Smooth muscle cell (in vitro differentiated cells): ENCODE results near the gene SLC3A2. TPM values are rescaled to one million over a fixed set of nuclear protein-coding genes. Genes with fewer than 3 reads are reported as not detected.

Experiments
- DNase-seq: peaks from one replicate; lab custom pipeline; 2025; ENCODE audit not compliant: unreplicated experiment; lab: John Stamatoyannopoulos, UW
- H2AFZ ChIP-seq: fragments of 200-600 bp; sonication (generic); 2 replicates; pipeline ENCODE4 v1.6.0; 2016; ENCODE audit warnings: antibody characterized with exemption, low read depth, mild to moderate bottlenecking
- H3F3A ChIP-seq: fragments of 200-600 bp; sonication (generic); 2 replicates; pipeline ENCODE4 v1.6.0; 2017; ENCODE audit warnings: antibody characterized with exemption, low read depth
- H3K27ac ChIP-seq: fragments of 200-600 bp; sonication (generic); 2 replicates; pipeline ENCODE4 v1.5.1; 2016; ENCODE audit warnings: low read depth, mild to moderate bottlenecking
- H3K27me3 ChIP-seq: fragments of 200-600 bp; sonication (generic); 2 replicates; pipeline ENCODE4 v1.6.1; 2016; ENCODE audit warnings: low read depth, mild to moderate bottlenecking
- H3K36me3 ChIP-seq: fragments of 200-600 bp; sonication (generic); 2 replicates; pipeline ENCODE4 v1.5.1; 2016; ENCODE audit warnings: low read depth
- H3K4me1 ChIP-seq: fragments of 200-600 bp; sonication (generic); 2 replicates; pipeline ENCODE4 v1.5.1; 2016; ENCODE audit warnings: low read depth
- H3K4me2 ChIP-seq: fragments of 200-600 bp; sonication (generic); 2 replicates; pipeline ENCODE4 v1.6.0; 2016; ENCODE audit warnings: mild to moderate bottlenecking
- H3K4me3 ChIP-seq: fragments of 200-600 bp; sonication (generic); 2 replicates; pipeline ENCODE4 v1.5.1; 2016; ENCODE audit warnings: mild to moderate bottlenecking
- H3K79me2 ChIP-seq: fragments of 200-600 bp; sonication (generic); 2 replicates; pipeline ENCODE4 v1.6.0; 2016; ENCODE audit warnings: low read depth, mild to moderate bottlenecking
- H3K9ac ChIP-seq: fragments of 200-600 bp; sonication (generic); 2 replicates; pipeline ENCODE4 v1.6.0; 2016; ENCODE audit warnings: low read depth
- H3K9me3 ChIP-seq: fragments of 200-600 bp; sonication (generic); replicated peaks from 2 replicates; pipeline ENCODE4 v1.5.1; 2016; ENCODE audit warnings: low read depth
- H4K20me1 ChIP-seq: fragments of 200-600 bp; sonication (generic); 2 replicates; pipeline ENCODE4 v1.6.0; 2016; ENCODE audit warnings: low read depth
- CTCF ChIP-seq: fragments of 200-600 bp; sonication (generic); IDR thresholded peaks from 2 replicates; pipeline ENCODE4 v1.5.1; 2017; ENCODE audit warnings: borderline replicate concordance, mild to moderate bottlenecking, antibody characterized with exemption; ENCODE audit not compliant: insufficient read depth, poor library complexity, severe bottlenecking
- WGBS: methylation state at CpG from one replicate; pipeline ENCODE4 v1.1.7; 2016; ENCODE audit warnings: low lambda C conversion rate; 5-methylcytosine and 5-hydroxymethylcytosine counted together
- polyA plus RNA-seq: library from polyadenylated mRNA; unstranded; fragments of >200 nt; fragmentation: Nextera tagmentation; extraction: Ambion mirVana; gene quantifications from 2 replicates; pipeline ENCODE4 v1.2.1, GENCODE V29; 2016
- total RNA-seq: library from RNA; depleted of rRNA; stranded (reverse); fragments of >200 nt; gene quantifications from 2 replicates; pipeline ENCODE4 v1.2.3, GENCODE V29; 2014

SLC3A2 gene
- total and polyA plus RNA-seq, 2 experiments from 2014 or later: 179 to 181 TPM

- Histone ChIP-seq H3K4me2 (no peak overlapping the region), H3K27ac (no peak overlapping the region), H3K4me3 (no peak overlapping the region), H3K9me3 (no peaks in the 10 kb centered on the region), H3K36me3 (no peaks in the 10 kb centered on the region), H3K27me3 (no peaks in the 10 kb centered on the region), H3K4me1 (peaks cover 4% of the 10 kb centered on the region), H4K20me1 (no peaks in the 10 kb centered on the region), H2AFZ (no peak overlapping the region), H3K79me2 (no peaks in the 10 kb centered on the region), H3F3A (no peaks in the 10 kb centered on the region), H3K9ac (no peak overlapping the region)
- 84% methylated on average over 14 of the region's 14 CpGs for WGBS
- no peak for DNase-seq
- TF ChIP-seq CTCF: no peak
These were observed 30.7 kb downstream of the SLC3A2 start for GRCh38 chr11:62911137-62912130.

- H3K4me1 ChIP-seq: peaks cover 4% of the 10 kb centered on the region
- no peak for TF ChIP-seq CTCF
- no peak overlapping the region for H3K4me3 ChIP-seq
- no peaks in the 10 kb centered on the region for H3K27me3 ChIP-seq
- no peaks in the 10 kb centered on the region for H3F3A ChIP-seq
- H3K27ac ChIP-seq: no peak overlapping the region
- no peak for DNase-seq
- H4K20me1 ChIP-seq: no peaks in the 10 kb centered on the region
- H3K9me3 ChIP-seq: no peaks in the 10 kb centered on the region
- H3K79me2 ChIP-seq: no peaks in the 10 kb centered on the region
- H3K4me2 ChIP-seq: no peak overlapping the region
- H2AFZ ChIP-seq: no peak overlapping the region
- no peak overlapping the region for H3K9ac ChIP-seq
- no peaks in the 10 kb centered on the region for H3K36me3 ChIP-seq
- WGBS: 94% methylated on average over 3 of the region's 3 CpGs
These were observed 31.6 kb downstream of the SLC3A2 start for GRCh38 chr11:62912268-62912667.

GRCh38 chr11:62914416-62914815 lies 33.7 kb downstream of the SLC3A2 start:
- H3K79me2 ChIP-seq: no peaks in the 10 kb centered on the region
- H3K27me3 ChIP-seq: no peaks in the 10 kb centered on the region
- H3K9me3 ChIP-seq: no peaks in the 10 kb centered on the region
- no peaks in the 10 kb centered on the region for H3F3A ChIP-seq
- peaks cover 2% of the 10 kb centered on the region for H3K4me1 ChIP-seq
- no peak overlapping the region for H3K27ac ChIP-seq
- no peak overlapping the region for H3K4me3 ChIP-seq
- TF ChIP-seq CTCF: no peak
- H3K9ac ChIP-seq: no peak overlapping the region
- DNase-seq: no peak
- no peak overlapping the region for H2AFZ ChIP-seq
- no peak overlapping the region for H3K4me2 ChIP-seq
- no peaks in the 10 kb centered on the region for H3K36me3 ChIP-seq
- H4K20me1 ChIP-seq: no peaks in the 10 kb centered on the region
- WGBS: 44% methylated on average over 1 of the region's 1 CpG
